ENCODE measurements around the gene UGP2.

- no peak for TF ChIP-seq CTCF (IDR thresholded peaks at IDR 0.05)
- TF ChIP-seq EZH2 (IDR thresholded peaks at IDR 0.05; ENCODE audit: borderline replicate concordance, insufficient read depth, low read depth, low read length, poor library complexity, severe bottlenecking) = no peak
These were observed 7.9 kb downstream of the UGP2 start for GRCh38 chr2:63849381-63850203.

All from B cell (primary cell).